SK-N-SH (cell line): ENCODE data around the gene TRMO. TPM values are rescaled to one million over a fixed set of nuclear protein-coding genes. Genes with fewer than 3 reads are reported as not detected.

ENCODE experiments used
- CTCF ChIA-PET: fragments of 300-600, 350-600 bp; formaldehyde crosslinking; extraction: SDS; loops from one replicate; lab custom pipeline; 2021; lab: Yijun Ruan, JAX
- POLR2A ChIA-PET: fragments of 350-600 bp; sonication (Branson Sonifier 250); formaldehyde crosslinking; extraction: SDS; loops from one replicate; lab custom pipeline; 2020; ENCODE audit warnings: antibody characterized with exemption, inconsistent platforms; lab: Yijun Ruan, JAX
- DNase-seq: peaks from one replicate; pipeline ENCODE4 v3.0.0; 2012
- H2AFZ ChIP-seq: fragments of 200-600 bp; sonication (generic); 2 replicates; pipeline ENCODE4 v1.8.1; 2016; ENCODE audit warnings: antibody characterized with exemption, mild to moderate bottlenecking, low read depth
- H3F3A ChIP-seq: fragments of 200-600 bp; sonication (generic); replicated peaks from 2 replicates; pipeline ENCODE3; 2016; ENCODE audit warnings: antibody characterized with exemption, mild to moderate bottlenecking; ENCODE audit not compliant: insufficient read depth
- H3K27ac ChIP-seq, 2 experiments: fragments of 200-500 bp in 1 of 2; fragments of 200-600 bp in 1 of 2; sonication (Bioruptor generic) in 1 of 2; sonication (generic), shearing (Covaris generic) in 1 of 2; 2 replicates each; pipeline versions ENCODE4 v1.5.1 to v1.6.1; 2014 to 2016; ENCODE audit warnings: low read depth in 2 of 2, inconsistent platforms in 1 of 2, low read length in 1 of 2, mild to moderate bottlenecking in 1 of 2, mixed read lengths in 1 of 2
- H3K27me3 ChIP-seq: fragments of 200-600 bp; sonication (generic), shearing (Covaris generic); 2 replicates; pipeline ENCODE4 v1.6.1; 2016; ENCODE audit warnings: mixed run types; ENCODE audit not compliant: insufficient read depth
- H3K36me3 ChIP-seq, 2 experiments: fragments of 200-500 bp in 1 of 2; fragments of 200-600 bp in 1 of 2; sonication (Bioruptor generic) in 1 of 2; sonication (generic) in 1 of 2; replicated peaks in 1 of 2; 2 replicates each; pipeline versions ENCODE3 to v1.5.1; 2014 to 2016; ENCODE audit warnings: low read length in 1 of 2, mild to moderate bottlenecking in 1 of 2; ENCODE audit not compliant: insufficient read depth in 2 of 2, control insufficient read depth in 1 of 2
- H3K4me1 ChIP-seq, 2 experiments: fragments of 200-500 bp in 1 of 2; fragments of 200-600 bp in 1 of 2; sonication (Bioruptor generic) in 1 of 2; sonication (generic), shearing (Covaris generic) in 1 of 2; 2 replicates each; pipeline versions ENCODE4 v1.5.1 to v1.6.1; 2014 to 2016; ENCODE audit warnings: low read depth in 1 of 2, low read length in 1 of 2, mixed run types in 1 of 2; ENCODE audit not compliant: insufficient read depth in 2 of 2, control insufficient read depth in 1 of 2
- H3K4me2 ChIP-seq: fragments of 200-600 bp; sonication (generic), shearing (Covaris generic); 2 replicates; pipeline ENCODE4 v1.6.1; 2017; ENCODE audit warnings: mixed run types
- H3K4me3 ChIP-seq, 2 experiments: fragments of 200-500 bp in 1 of 2; fragments of 200-600 bp in 1 of 2; sonication (Bioruptor generic) in 1 of 2; sonication (generic), shearing (Covaris generic) in 1 of 2; 2 replicates each; pipeline versions ENCODE4 v1.5.1 to v1.8.1; 2014 to 2016; ENCODE audit warnings: low read depth in 2 of 2, inconsistent platforms in 1 of 2, low read length in 1 of 2, mild to moderate bottlenecking in 1 of 2, mixed read lengths in 1 of 2, moderate library complexity in 1 of 2
- H3K79me2 ChIP-seq: fragments of 200-600 bp; sonication (generic); 2 replicates; pipeline ENCODE4 v1.8.1; 2017; ENCODE audit warnings: mild to moderate bottlenecking; ENCODE audit not compliant: insufficient read depth
- H3K9ac ChIP-seq: fragments of 200-600 bp; sonication (generic); 2 replicates; pipeline ENCODE4 v1.6.1; 2017; ENCODE audit warnings: mixed run types
- H3K9me2 ChIP-seq: fragments of 200-600 bp; sonication (generic); 2 replicates; pipeline ENCODE4 v1.6.1; 2017; ENCODE audit warnings: mixed run types
- H3K9me3 ChIP-seq: fragments of 200-600 bp; sonication (generic); 2 replicates; pipeline ENCODE4 v1.6.1; 2017; ENCODE audit warnings: mixed run types, mild to moderate bottlenecking, moderate library complexity
- H4K20me1 ChIP-seq: fragments of 200-600 bp; sonication (generic); 2 replicates; pipeline ENCODE4 v1.6.1; 2017; ENCODE audit warnings: mild to moderate bottlenecking, mixed run types; ENCODE audit not compliant: insufficient read depth
- CHD2 ChIP-seq: fragments of 150-350 bp; IDR thresholded peaks from 2 replicates; pipeline ENCODE4 v1.6.1; 2018; ENCODE audit warnings: low read length; ENCODE audit not compliant: partially characterized antibody
- ELF1 ChIP-seq: IDR thresholded peaks from 2 replicates; pipeline ENCODE4 v1.4.0; 2012
- EP300 ChIP-seq, 2 experiments: IDR thresholded peaks; 2 replicates each; pipeline versions ENCODE4 v1.4.0 to v1.6.1; 2012; ENCODE audit warnings: borderline replicate concordance in 1 of 2, low read depth in 1 of 2, low read length in 1 of 2
- FOSL2 ChIP-seq: IDR thresholded peaks from 2 replicates; pipeline ENCODE4 v1.4.0; 2012; ENCODE audit warnings: low read depth, mild to moderate bottlenecking, moderate library complexity, borderline replicate concordance
- GABPA ChIP-seq: IDR thresholded peaks from 2 replicates; pipeline ENCODE4 v1.4.0; 2012; ENCODE audit warnings: low read depth, mild to moderate bottlenecking
- IRF3 ChIP-seq: fragments of 150-350 bp; IDR thresholded peaks from 2 replicates; pipeline ENCODE4 v1.6.1; 2016; ENCODE audit warnings: mild to moderate bottlenecking, low read depth, low read length
- JUND ChIP-seq: IDR thresholded peaks from 2 replicates; pipeline ENCODE4 v1.4.0; 2012
- MXI1 ChIP-seq: IDR thresholded peaks from 2 replicates; pipeline ENCODE4 v1.6.1; 2012; ENCODE audit warnings: mild to moderate bottlenecking, low read depth, low read length, improper control_type of control experiment
- NRF1 ChIP-seq: IDR thresholded peaks from 2 replicates; pipeline ENCODE4 v1.6.1; 2012; ENCODE audit warnings: low read depth, mild to moderate bottlenecking, low read length
- POLR2AphosphoS5 ChIP-seq: IDR thresholded peaks from 2 replicates; pipeline ENCODE4 v1.6.1; 2012; ENCODE audit warnings: low read depth, low read length
- RFX5 ChIP-seq: IDR thresholded peaks from 2 replicates; pipeline ENCODE4 v1.6.1; 2012; ENCODE audit warnings: mild to moderate bottlenecking, improper control_type of control experiment, low read length
- RXRA ChIP-seq: IDR thresholded peaks from 2 replicates; pipeline ENCODE4 v1.4.0; 2012; ENCODE audit warnings: low read depth, mild to moderate bottlenecking, borderline replicate concordance
- SIN3A ChIP-seq: IDR thresholded peaks from 2 replicates; pipeline ENCODE4 v1.6.1; 2012; ENCODE audit warnings: low read depth, mild to moderate bottlenecking, low read length, moderate library complexity, borderline replicate concordance
- SMC3 ChIP-seq: IDR thresholded peaks from 2 replicates; pipeline ENCODE4 v1.6.1; 2012; ENCODE audit warnings: low read depth, low read length, improper control_type of control experiment
- TAF1 ChIP-seq: IDR thresholded peaks from 2 replicates; pipeline ENCODE4 v1.6.1; 2012; ENCODE audit warnings: low read depth, mild to moderate bottlenecking, low read length, moderate library complexity, borderline replicate concordance
- TEAD4 ChIP-seq: IDR thresholded peaks from 2 replicates; pipeline ENCODE4 v1.4.0; 2012; ENCODE audit warnings: mild to moderate bottlenecking, borderline replicate concordance; ENCODE audit not compliant: insufficient read depth
- USF1 ChIP-seq: IDR thresholded peaks from 2 replicates; pipeline ENCODE4 v1.4.0; 2012; ENCODE audit warnings: low read depth, borderline replicate concordance
- YY1 ChIP-seq: IDR thresholded peaks from 2 replicates; pipeline ENCODE4 v1.4.0; 2012; ENCODE audit warnings: low read depth, mild to moderate bottlenecking
- ZBTB33 ChIP-seq: IDR thresholded peaks from 2 replicates; pipeline ENCODE4 v1.4.0; 2012; ENCODE audit warnings: low read depth, borderline replicate concordance
- WGBS: methylation state at CpG from one replicate; pipeline ENCODE4 v1.1.6; 2017; ENCODE audit warnings: low lambda C conversion rate; 5-methylcytosine and 5-hydroxymethylcytosine counted together
- polyA plus RNA-seq, 3 experiments: library from polyadenylated mRNA; depleted of rRNA; stranded (reverse); fragments of >200 nt; gene quantifications; 2 replicates each; pipeline ENCODE4 v1.2.3, GENCODE V29; 2012

Gene TRMO
- polyA plus RNA-seq, 1 of the 3 experiments (the other 2 are of a cell fraction): 8.1 TPM

GRCh38 chr9:97962575-97962974, 40.3 kb upstream of the TRMO start:
- no peak overlapping the region for H3K9ac ChIP-seq
- no peaks in the 10 kb centered on the region for H3K4me1 ChIP-seq
- no peaks in the 10 kb centered on the region for H3K79me2 ChIP-seq
- no peaks in the 10 kb centered on the region for H4K20me1 ChIP-seq
- H3K9me2 ChIP-seq: no peaks in the 10 kb centered on the region
- H3K9me3 ChIP-seq: no peaks in the 10 kb centered on the region
- CTCF ChIA-PET: interaction anchor here (1.3 to 1.5 kb wide), 2 partner anchors 21 to 38 kb away, joined by 4 to 6 read pairs; partner anchors contain the start of gene ANP32B
- DNase-seq: no peak
- H3F3A ChIP-seq: no peaks in the 10 kb centered on the region
- peaks cover 12% of the 10 kb centered on the region; the same call in 1 of the 2 replicates for H3K27me3 ChIP-seq
- no peak overlapping the region for H3K4me2 ChIP-seq
- WGBS: 67% methylated on average over 5 of the region's 5 CpGs
- no peak for TF ChIP-seq TAF1
- TF ChIP-seq RXRA: no peak
- TF ChIP-seq MXI1: no peak
- no peak for TF ChIP-seq RFX5
- no peak for TF ChIP-seq TEAD4
- no peak for TF ChIP-seq SIN3A
- TF ChIP-seq ZBTB33: no peak
- TF ChIP-seq CHD2: no peak
- no peak for TF ChIP-seq JUND
- TF ChIP-seq SMC3: no peak
- TF ChIP-seq GABPA: no peak
- TF ChIP-seq NRF1: no peak
- no peak for TF ChIP-seq FOSL2
- no peak for TF ChIP-seq ELF1
- TF ChIP-seq POLR2AphosphoS5: no peak
- TF ChIP-seq USF1: no peak
- no peak for TF ChIP-seq YY1
- no peak overlapping the region for H3K27ac ChIP-seq
- H2AFZ ChIP-seq: no peak overlapping the region
- POLR2A ChIA-PET: no interaction called here
- no peak overlapping the region for H3K4me3 ChIP-seq
- no peaks in the 10 kb centered on the region for H3K36me3 ChIP-seq

DNA sequence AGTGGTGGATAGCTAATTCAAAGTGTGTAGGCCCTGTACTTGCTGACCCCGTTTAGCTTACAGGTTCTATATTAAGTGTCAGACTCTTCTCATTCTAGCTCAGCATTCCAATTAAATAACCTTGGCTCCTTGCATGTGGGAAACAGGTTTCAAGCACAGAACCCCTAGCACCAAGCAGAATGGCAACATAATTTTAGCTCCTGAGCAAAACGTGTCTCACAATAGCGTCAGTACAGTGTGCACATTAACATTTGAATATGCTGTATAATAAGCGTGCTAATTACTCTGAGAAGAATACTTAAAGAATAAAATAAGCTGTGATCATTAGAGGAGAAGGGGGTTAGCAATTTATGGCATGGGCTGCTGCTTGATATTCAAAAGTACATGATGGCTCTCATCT, 39.8 kb upstream of the TRMO start:
- Histone ChIP-seq H3K9me3 (no peaks in the 10 kb centered on the region), H3K27me3 (peaks cover 8% of the 10 kb centered on the region; the same call in 1 of the 2 replicates), H3K9me2 (no peaks in the 10 kb centered on the region), H3F3A (no peaks in the 10 kb centered on the region), H3K36me3 (no peaks in the 10 kb centered on the region), H4K20me1 (no peaks in the 10 kb centered on the region), H3K79me2 (no peaks in the 10 kb centered on the region), H2AFZ (no peak overlapping the region), H3K4me1 (no peaks in the 10 kb centered on the region), H3K4me3 (no peak overlapping the region), H3K27ac (no peak overlapping the region), H3K9ac (no peak overlapping the region), H3K4me2 (no peak overlapping the region)
- no peak for TF ChIP-seq EP300 (IDR thresholded peaks at IDR 0.05; ENCODE audit: borderline replicate concordance in 1 of 2, low read depth in 1 of 2, low read length in 1 of 2)
- TF ChIP-seq IRF3: no peak
- no peak for DNase-seq
- CTCF ChIA-PET: interaction anchor here (1.3 to 1.5 kb wide), 2 partner anchors 21 to 38 kb away, joined by 4 to 6 read pairs; partner anchors contain the start of gene ANP32B
- POLR2A ChIA-PET: no interaction called here
- WGBS: 69% methylated on average over 4 of the region's 4 CpGs
